HG03342 (cell line): ENCODE results near the gene TTL.

Source experiments
- ATAC-seq: cut with Tn5 transposase; IDR thresholded peaks from one replicate; pipeline ENCODE4 v1.9.1; 2021; ENCODE audit warnings: mild to moderate bottlenecking, moderate library complexity; ENCODE audit not compliant: unreplicated experiment

The TTL gene

DNA sequence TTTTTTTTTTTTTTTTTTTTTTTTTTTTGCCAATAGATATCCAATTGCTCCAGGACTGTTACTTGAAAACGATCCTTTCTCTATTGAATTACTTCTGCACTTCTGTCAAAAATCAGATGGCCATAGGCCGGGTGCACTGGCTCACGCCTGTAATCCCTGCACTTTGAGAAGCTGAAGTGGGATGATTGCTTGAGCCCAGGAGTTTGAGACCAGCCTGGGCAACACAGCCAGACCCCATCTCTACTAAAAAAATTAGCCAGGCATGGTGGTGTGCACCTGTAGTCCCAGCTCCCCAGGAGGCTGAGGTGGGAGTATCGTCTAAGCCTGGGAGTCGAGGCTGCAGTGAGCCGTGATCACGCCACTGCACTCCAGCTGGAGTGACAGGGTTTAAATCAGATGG, 98.1 kb downstream of the TTL start:
- no peak for ATAC-seq

DNA sequence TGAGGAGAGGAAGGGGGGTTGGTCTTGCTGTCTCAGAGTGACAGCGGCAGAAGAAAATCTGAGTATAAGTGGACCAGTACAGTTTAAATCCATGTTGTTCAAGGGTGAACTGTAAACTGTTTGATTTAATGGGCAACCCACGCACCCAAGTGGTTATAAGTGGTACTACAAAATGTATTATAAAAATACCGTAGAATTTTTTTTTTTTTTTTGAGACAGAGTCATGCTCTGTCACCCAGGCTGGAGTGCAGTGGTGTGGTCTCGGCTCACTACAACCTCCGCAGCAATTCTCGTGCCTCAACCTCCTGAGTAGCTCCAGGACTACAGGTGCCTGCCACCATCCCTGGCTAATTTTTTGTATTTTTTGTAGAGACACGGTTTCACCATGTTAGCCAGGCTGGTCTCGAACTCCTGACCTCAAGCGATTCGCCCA, 100.4 kb downstream of the TTL start:
- no peak for ATAC-seq

DNA sequence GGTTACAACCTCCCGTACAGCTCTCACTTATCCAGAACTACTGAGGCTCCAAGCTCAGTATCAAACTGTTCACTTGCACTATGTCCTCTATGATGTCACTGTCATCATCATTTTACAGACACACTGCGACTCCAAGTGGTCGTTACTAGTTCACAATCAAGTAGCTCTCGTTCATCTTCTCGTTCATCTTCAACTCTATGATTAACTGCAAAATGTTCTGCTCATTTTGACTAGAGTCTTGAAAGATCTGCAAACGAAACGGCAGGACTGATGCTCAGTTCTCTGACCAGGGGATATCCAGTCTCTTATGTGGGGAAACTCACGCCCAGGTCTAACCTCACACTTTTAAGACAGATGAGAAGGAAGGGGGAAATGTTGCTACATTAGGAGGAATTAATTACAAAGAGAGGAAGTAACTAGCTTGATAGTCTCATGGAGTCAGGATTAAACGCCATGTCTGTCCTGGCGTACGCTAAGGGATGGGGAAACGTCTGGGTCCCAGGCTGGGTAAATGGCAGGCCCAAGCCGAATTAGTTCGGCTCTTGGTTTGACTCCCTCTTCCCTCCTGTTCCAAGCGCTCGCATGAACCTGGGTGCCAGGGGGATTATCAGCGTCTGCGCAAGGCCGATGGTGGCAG, 101.7 kb downstream of the TTL start:
- no peak for ATAC-seq

GRCh38 chr2:112584134-112584890, 102.4 kb downstream of the TTL start, which contains the start of gene CHCHD5:
CHCHD5 (plus strand) TSS chr2:112584609; CDS start chr2:112584648, 39 bp downstream.
- ATAC-seq: peak; percentile 86

GRCh38 chr2:112584891-112585250, 102.9 kb downstream of the TTL start:
- no peak for ATAC-seq

- ATAC-seq: no peak
Observed at GRCh38 chr2:112585400-112585799, 103.4 kb downstream of the TTL start.

GRCh38 chr2:112585873-112586464, 104.0 kb downstream of the TTL start:
- ATAC-seq: no peak

- no peak for ATAC-seq
Observed at GRCh38 chr2:112588611-112589045, 106.7 kb downstream of the TTL start.
